Measurements from ENCODE around the gene TMED10.

DNA sequence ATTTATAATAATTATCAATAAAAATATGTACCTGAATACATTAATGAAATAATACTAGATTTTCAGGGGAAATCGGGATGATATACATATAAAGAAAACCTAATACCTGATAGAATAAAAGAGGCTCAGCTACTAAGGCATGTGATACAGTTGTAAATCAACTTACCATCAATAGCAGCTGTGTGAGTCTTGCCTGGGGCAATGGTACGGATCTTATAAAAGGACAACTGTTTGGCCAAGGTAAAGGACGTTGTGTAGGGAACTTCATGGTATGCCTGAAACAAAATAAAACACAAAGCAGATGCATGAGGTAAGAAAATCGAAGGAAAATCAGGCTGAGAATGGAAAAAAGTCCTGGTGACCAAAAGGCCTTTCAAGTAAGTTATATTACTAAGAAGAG is 74.9 kb downstream of the TMED10 start:
- no peak for TF ChIP-seq POLR2A (IDR thresholded peaks at IDR 0.05)
- TF ChIP-seq, protein P1, sequence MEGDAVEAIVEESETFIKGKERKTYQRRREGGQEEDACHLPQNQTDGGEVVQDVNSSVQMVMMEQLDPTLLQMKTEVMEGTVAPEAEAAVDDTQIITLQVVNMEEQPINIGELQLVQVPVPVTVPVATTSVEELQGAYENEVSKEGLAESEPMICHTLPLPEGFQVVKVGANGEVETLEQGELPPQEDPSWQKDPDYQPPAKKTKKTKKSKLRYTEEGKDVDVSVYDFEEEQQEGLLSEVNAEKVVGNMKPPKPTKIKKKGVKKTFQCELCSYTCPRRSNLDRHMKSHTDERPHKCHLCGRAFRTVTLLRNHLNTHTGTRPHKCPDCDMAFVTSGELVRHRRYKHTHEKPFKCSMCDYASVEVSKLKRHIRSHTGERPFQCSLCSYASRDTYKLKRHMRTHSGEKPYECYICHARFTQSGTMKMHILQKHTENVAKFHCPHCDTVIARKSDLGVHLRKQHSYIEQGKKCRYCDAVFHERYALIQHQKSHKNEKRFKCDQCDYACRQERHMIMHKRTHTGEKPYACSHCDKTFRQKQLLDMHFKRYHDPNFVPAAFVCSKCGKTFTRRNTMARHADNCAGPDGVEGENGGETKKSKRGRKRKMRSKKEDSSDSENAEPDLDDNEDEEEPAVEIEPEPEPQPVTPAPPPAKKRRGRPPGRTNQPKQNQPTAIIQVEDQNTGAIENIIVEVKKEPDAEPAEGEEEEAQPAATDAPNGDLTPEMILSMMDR (IDR thresholded peaks at IDR 0.05) = no peak

Data from right lobe of liver (tissue), 4 donors.